HG03066 (cell line): ENCODE results near the gene SOX10.
"Not testable (repeated sequence)": the region's sequence is repeated elsewhere in the genome, so short reads cannot be mapped to it uniquely, and the experiment has no call there.

Experiments
- ATAC-seq: cut with Tn5 transposase; IDR thresholded peaks from one replicate; pipeline ENCODE4 v1.9.1; 2021; ENCODE audit warnings: low read depth; ENCODE audit not compliant: unreplicated experiment

Gene SOX10

GRCh38 chr22:37989146-37990045 lies 5.0 kb upstream of the SOX10 start:
- ATAC-seq: no peak

DNA sequence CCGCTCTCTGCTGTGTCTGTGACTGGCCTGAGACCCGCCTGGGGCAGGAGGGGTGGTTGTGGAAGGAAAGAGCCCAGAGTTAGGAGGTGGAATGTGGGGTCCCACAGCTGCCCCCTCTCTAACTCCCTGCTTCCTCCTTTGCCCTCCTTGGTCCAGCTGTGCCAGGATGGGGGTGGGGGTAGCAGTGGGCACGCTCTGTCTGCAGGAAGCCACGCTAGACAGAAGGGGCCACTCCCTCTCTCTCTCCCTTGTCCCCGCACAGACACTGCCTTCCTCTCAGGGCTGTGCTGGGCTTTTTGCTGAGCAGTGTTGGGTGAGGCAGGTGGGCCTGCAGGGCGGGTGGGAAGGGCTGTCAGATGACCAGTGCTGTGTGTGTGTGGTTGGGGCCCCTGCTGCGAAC lies 2.0 kb upstream of the SOX10 start:
- no peak for ATAC-seq

DNA sequence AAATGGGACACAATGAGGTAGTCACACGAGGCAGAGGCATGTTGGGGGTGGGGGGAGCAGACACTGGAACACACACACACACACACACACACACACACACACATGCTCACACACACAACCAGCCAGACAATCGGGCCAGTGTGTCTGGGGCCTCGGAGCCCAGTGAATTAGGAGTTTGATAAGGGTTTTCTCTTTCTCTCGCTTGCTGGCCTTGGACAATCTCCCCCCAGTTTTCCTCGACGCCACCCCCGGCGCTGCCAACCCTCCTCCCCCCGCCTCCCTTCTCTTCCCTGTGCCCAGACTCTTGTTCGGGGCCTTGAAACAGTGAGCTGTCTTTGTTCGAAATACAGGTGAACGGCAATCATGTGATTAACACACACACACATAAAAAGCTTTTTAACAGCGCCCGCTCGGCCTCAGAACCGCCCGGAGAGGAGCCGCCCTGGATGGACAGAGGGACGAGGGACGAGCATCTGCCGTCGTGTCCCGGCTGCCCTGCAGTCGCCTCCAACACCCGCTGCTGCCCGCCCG lies 1.5 kb upstream of the SOX10 start:
- ATAC-seq: no peak

DNA sequence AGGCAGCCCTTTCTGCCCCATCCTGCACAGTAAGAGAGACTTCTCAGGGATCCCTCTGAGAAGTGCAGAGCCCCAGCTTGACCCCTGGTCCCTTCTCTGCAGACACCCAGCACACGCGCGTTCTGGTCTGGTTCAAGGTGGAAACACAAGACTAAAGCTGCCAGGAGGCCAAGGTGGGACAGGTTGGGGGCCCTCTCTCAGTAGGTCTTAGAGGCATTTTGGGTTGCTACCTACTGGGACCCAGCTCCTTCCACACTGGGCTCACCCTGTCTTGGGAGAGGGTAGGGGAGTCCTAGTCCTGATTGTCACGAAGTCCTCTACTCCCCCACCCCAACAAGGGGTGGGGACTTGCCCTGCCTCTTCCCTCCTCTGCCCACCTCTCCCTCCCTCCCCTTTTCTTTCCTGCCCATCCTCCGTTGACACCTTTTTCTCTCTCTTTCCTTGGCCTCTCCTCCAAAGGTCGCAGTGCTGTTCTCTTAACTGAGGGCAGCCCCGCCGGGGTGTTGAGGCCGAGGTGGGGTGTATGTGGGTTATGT lies 763 bp upstream of the SOX10 start:
- ATAC-seq: no peak

DNA sequence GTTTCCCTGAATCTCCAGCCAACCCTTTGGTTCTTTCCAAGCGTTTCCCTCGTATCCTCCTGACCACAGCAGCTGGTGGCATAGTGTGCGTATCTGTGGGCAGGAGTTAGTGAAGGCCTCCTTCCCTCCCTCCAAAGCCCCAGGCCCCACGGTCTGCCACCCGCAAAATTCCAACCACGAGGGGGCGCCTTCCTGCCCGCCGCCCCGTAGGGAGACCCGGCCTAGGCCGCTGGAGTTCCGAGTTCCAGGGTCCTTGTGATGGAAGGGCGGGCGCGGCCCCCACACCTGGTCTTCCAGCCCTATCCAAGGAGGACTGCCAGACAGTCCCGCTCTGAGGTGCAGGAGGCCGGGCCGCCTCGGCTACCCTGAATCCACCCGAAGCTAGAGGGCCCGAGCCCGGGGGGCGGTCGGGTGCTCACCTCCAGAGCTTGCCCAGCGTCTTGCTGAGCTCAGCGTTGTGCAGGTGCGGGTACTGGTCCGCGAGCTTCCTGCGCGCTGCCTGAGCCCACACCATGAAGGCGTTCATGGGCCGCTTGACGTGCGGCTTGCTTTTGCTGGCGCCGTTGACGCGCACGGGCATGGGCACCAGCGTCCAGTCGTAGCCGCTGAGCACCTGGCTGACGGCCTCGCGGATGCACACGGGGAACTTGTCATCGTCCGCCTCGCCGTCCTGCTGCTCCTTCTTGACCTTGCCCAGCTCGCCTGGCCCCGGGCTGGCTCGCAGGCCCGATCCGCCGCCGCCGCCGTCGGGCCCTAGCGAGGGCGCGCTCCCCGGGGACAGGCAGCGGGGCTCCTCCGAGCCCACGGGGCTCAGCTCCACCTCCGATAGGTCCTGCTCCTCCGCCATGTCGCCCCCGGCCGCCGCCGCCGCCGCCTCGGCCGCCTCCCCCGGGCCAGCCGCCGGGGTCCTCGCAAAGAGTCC lies 1.2 kb downstream of the SOX10 start:
- ATAC-seq: no peak

DNA sequence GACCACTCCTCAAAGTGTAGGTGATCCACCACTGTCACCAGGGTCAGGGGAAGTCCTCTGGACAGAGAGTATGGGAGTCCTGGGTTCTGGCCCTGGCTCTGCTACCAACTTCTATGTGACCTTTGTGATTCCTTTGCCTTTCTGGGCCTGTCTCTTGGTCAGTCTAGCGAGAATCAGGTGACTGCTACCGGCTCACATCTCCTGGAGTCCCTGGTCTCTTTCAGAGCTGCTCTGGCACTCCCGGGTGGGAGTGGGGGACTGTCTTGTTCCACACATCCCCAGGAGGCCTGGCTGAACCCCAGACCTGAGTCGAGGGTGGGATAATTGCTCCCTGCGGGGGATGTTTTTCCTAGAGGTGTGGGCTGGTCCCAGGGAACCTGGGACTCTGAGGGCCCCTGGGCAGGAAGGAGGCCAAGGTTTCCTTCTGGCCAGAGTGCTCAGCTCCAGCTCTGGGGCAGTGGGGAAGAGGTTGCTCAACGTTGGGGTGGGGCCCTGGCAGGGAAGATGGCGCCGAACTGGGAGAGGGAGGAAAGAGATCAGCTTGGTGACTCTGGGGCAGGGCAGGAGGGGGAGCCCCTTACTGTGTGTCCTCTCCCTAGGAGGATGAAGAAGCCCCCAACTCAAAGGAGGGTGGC lies 2.1 kb downstream of the SOX10 start:
- ATAC-seq: no peak

DNA sequence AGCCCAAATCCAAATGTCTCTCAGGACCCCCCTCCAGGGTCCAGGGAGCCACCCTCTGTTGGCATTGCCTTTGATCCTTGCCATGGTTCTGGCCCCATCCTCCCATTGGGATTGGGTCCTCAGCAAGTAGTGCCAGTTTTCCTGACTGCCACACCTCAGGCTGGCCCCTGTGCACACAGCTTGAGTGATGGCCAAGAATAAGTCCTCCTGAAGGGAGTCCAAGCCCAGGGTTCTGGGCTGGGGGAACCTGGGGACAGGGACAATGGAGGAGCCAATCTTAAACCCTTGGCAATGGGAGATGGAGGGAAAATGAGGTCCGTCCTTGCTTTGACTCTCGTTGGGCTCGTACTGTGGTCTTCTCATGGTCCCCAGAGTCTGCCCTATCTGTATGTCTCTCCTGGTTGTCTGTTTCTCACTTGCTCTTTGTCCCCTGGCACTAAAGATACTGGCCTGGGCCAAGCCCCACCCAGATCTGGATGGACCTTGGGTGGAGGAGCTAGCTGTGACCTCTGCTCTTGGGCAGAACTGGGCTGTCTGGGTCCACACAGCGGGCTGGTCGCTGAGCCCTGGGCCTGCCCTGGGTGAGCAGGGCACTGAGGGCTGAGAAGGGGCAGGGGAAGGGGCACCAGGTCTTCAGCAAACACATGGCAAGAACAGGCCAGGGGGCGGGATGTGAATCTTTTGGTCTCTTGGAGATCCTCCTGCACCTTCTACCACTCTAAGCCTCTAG lies 2.9 kb downstream of the SOX10 start:
- no peak for ATAC-seq

- no peak for ATAC-seq
Observed at GRCh38 chr22:37979782-37980181, 4.6 kb downstream of the SOX10 start.

GRCh38 chr22:37976547-37976946 lies 7.8 kb downstream of the SOX10 start:
- ATAC-seq: no peak

GRCh38 chr22:37976022-37976421 lies 8.3 kb downstream of the SOX10 start:
- not testable (repeated sequence) for ATAC-seq

GRCh38 chr22:37975153-37975552 lies 9.2 kb downstream of the SOX10 start:
- no peak for ATAC-seq

DNA sequence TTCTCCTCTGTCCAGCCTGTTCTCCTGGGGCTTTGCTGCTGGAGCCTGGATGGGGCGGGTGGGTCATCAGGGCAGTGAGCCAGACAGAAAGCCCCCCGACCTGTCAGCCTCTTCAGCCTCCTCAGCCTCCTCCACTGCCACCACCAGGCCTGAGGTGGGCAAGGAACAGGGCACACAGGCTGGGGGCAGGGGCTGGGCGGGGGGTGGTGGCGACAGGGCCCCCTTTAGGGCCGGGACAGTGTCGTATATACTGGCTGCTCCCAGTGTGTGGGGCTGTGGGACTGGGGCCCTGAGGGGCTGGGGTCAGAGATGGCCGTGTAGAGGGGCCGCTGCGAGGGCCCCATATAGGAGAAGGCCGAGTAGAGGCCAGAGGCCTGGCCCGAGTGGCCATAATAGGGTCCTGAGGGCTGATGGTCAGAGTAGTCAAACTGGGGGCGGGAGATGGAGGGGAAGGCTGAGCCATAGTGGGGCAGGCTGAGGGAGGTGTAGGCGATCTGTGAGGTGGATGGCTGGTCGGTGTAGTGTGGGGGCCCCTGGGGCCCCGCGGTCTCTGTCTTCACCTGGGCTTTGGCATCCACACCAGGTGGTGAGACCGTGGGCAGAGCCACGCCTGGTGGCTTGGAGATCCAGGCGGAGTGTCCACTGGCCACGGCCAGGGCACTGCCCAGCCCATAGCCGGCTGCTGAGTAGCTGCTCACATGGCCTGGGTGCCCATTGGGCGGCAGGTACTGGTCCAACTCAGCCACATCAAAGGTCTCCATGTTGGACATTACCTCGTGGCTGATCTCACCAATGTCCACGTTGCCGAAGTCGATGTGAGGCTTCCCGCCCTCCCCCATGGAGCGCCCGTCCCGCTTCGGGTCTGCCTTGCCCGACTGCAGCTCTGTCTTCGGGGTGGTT lies 10.8 kb downstream of the SOX10 start:
- ATAC-seq: no peak

DNA sequence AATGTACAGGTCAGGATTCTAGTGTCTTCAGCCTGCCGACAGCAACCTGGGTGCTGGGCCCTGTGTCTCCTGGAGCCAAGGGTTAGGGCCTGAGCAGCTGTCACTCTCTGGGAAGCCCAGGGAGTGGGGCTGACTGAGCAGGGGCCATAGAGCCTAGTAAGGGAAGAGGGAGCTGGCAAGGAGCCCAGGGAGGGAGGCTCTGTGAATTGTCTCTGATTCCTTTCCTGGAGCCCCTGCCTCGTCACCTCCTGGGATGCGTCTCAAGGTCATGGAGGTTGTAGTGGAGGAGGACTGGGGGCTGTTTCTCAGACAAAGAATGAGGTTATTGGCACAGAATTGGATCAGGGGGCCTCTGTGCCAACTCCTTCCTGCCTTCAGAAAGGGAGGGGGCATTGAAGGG lies 11.8 kb downstream of the SOX10 start:
- ATAC-seq: no peak

DNA sequence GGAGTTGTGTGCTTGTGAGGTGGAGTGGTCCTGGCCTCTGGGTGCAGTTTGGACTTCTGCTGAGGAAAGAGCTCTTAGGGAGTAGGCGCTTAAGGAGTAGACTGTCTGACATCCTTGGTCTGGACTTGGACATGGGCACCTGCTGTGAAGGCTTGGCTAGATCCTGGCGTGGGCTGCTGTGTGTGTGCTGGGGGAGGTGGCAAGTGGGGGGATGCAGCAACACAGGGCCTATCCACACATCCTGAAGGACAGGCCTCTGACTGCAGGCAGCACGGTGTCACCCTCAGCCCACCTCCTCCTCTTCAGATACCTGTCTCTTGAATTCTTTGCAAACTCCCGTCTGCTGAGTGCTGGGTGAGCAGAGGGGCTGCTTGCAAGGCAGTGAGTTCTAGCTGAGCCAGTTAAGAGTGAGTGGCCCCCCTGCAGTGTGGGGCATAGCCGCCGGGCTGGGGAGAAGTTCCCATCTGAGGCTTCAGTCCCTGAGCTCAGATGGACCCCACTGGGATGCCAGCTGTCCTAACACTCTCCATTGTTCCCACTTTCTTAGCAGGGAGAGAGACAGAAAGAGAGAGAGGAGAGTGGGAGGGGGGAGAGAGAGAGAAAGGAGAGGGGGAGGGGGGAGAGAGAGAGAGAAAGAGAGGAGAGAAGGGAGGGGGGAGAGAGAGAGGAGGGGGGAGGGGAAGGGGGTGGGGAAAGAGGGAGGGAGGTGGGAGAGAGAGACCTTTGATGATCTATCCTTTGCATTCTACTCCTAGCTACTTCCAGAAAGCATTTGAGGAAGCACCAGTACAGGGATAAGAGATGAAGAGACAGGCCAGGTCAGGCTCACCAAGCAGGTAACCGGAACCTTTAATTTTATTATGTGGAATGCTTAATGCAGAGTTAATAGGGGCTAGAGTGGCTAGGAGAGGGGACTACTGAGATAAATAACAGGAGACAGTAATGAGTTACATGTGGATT lies 12.6 kb downstream of the SOX10 start:
- ATAC-seq: no peak

DNA sequence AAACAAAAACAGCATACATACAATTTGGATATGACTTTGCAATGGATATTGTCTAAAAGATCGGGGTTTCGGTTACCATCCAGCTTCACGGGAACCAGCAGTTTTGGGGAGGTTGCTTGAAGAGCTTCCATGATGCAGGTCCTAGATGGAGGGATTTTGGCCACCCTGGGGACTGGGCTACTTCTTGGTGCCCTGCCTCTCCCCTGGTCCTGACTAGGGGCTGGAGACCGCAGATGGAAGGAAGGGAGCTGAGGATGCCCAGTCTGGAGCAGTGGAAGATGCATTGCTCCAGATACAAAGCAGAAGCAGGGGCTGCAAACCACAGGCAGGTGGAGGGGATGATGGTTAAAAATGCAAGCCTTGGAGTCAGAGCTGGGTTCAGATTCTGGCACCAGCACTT lies 13.5 kb downstream of the SOX10 start:
- ATAC-seq: no peak

DNA sequence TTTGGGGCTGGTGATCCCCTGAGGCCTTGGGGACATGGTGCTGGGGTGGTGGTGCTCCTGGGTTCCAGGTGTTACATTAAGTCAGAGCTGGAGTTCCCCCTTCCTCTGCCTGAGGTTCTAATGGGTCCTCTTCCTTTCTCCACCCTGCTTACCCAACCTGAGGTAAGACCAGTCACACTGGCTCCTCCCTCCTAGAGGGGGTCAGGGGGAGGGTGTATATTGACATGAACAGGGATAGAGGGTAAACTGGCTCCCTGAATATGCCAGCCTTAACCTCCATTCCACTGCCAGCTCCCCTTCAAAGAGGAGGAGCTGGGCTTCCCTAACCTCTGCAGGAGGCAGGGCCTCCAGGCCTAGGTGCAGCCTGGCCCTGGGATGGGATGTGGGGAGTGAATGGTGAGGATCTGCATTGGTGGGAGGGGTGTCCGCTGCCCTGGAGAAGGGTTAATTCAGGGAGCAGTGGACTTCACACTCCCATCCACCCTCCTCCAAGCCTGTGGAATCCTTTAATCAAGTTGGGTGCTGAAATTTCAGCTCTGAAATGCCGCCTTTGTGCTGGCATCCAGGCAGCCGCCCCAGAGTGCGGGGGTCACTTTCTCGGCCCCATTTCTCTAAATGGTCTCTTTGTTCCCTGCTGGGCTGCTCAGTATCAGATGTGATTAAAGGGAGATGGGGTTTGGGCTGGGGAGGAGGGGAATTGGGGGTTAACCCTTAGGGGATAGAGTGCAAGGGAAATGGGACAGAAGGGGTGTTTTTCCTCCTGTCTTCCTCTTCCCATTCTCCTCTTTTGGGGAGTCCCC lies 15.7 kb downstream of the SOX10 start:
- no peak for ATAC-seq
